Erythroblast (primary cell): ENCODE data around the gene MTFR1L.

Source experiments
- DNase-seq, 2 experiments: peaks; one replicate each; lab custom pipeline; 2025; lab: John Stamatoyannopoulos, UW
- GATA1 ChIP-seq: IDR thresholded peaks from 2 replicates; pipeline ENCODE4 v1.6.1; 2011; ENCODE audit warnings: low read depth, mild to moderate bottlenecking, control low read depth, low read length, moderate library complexity
- POLR2A ChIP-seq: IDR thresholded peaks from 2 replicates; pipeline ENCODE4 v1.6.1; 2011; ENCODE audit warnings: mild to moderate bottlenecking, low read length

The MTFR1L gene

DNA sequence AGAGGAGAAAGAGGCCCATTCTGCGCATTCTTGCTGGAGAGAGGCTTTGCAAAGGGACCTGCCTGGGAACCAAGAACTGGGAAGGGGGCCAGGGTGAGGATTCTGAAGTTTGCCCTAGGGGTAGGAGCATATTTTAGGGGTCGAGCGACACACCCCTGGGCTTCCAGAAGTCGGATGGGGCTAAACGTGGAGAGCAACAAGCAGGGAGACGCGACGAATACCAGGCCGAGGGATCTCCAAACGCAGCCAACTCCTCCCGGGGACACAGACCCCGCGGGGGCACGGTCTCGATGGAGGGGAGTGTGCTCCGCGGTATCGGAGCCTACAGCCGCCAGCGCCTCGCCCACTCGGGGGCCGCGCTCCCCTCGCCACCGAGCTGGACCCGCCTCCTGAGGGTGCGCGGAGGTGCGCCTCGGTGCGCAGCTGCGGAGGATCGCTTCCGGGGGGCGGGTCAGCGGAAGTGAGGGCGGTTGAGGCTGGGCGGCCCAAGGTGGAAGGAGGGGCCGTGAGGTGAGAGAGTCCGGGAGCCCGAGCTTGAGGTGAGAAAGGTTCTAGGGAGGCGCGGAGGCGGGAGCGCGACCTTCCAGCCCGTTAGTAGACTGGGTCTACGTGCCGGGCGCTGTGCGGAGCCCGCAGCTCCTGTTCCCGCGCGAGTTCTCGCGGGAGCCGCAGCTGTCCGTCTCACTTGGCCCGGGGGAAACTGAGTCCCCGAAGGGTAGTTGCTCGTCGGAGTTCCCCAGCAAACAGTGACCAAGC is at the start of gene MTFR1L:
Gene MTFR1L (plus strand): TSS at position 464 of the 756 bp plus-strand sequence. CDS start 3,151 bp downstream, outside the sequence.
- peak; percentile 90 to 92 for DNase-seq
- no peak for TF ChIP-seq GATA1
- peak; percentile 73 for TF ChIP-seq POLR2A

- DNase-seq: no peak
- TF ChIP-seq POLR2A (no peak), GATA1 (no peak)
Measured at GRCh38 chr1:25770541-25771220, 49.1 kb upstream of the MTFR1L start.

GRCh38 chr1:25771221-25772114 is 48.3 kb upstream of the MTFR1L start:
- DNase-seq: peak in 1 of 2 experiments; percentile 36
- no peak for TF ChIP-seq POLR2A
- no peak for TF ChIP-seq GATA1

DNA sequence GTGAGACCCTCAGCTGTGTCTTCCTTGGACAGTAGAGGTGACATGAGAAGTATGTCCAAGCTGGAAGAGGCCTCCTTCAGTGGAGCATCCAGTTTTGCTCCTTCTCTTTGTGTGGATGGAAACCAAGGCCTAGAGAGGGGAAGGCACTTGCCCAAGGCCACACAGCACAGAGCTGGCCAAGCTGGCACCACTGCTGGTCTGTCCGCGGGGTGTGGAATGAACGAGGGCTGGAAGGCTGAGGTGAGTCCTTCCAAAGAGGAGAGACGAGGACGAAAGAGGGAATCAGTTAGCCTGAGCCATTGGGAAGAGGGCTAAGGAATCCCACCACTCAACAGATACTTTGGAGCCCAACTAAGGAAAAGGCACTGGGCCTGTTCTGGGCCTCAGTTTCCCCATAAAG is 47.6 kb upstream of the MTFR1L start:
- DNase-seq: no peak
- TF ChIP-seq POLR2A (no peak), GATA1 (no peak)

- TF ChIP-seq GATA1: no peak
- DNase-seq: no peak
Measured at GRCh38 chr1:25772692-25773245, 47.0 kb upstream of the MTFR1L start.

GRCh38 chr1:25773441-25774125 is 46.2 kb upstream of the MTFR1L start:
- no peak for DNase-seq
- no peak for TF ChIP-seq POLR2A
- no peak for TF ChIP-seq GATA1

DNA sequence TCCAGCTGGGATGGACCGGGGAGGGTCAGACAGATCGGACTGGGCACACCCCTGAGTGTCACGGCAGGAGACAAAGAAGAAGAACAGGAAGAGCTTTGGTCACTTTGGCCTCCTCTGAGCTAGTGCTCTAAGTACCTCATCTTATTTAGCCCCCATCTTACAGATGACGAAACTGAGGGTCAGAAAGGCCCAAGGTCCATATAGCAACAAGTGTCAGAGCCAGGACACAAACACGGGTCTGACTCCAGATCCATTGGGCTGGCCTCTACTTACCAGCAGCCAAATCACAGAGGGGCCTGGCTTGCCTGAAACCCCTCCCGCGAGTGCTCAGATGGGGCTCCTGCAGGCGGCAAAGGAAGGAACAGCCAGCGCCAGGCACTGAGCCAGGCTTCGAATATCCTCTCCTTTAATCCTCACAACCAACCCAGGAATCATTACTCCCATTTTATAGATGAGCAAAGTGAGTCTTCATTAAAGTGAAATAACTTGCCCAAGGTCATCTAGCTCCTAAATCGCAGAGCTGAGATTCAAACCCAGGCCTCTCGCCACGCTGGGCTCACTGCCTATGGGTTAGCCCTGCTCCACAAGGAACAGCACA is 45.4 kb upstream of the MTFR1L start:
- DNase-seq: no peak
- TF ChIP-seq GATA1 (no peak), POLR2A (no peak)

DNA sequence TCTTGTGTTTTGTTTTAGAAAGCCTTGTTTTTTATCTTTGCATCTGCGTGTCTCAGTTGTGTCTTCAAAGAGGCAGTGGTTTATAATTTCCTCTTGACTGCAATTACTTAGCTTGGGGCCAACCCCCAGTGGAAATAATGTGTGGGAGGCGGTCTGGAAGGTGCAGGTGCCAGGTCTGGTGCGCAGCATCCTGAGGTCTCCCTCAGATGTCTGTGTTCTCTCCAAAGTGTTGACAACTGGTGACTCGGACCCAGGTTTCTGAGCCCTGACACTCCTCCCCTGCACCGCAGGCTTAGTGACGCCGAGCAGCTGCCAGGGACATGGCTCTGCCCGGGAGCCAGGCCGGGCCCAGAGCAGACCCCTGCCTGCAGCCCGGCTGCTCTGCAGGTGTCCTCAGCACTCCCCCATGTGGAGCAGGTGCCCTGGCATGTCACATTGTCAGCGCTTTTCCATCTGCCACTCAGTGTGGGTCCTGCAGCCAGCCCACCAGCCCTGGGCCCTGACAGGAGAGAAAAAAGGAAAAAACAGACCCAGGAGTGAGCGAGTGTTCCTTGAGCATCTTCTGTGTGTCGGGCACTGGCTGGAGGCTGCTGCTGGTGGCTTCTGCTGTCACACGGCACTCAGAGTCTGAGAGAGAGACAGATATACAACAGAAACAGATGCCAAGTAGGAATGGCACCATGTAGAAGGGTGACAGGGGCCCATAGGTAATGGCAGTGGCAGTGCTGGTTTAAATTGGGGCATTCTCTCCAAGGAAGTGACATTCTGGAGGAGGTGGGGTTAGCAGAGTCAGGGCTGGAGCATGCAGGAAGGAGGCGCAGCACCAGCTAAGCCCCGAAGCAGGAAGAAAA is 44.6 kb upstream of the MTFR1L start:
- no peak for DNase-seq
- TF ChIP-seq POLR2A (no peak), GATA1 (no peak)

GRCh38 chr1:25779388-25779787 is 40.4 kb upstream of the MTFR1L start:
- no peak for TF ChIP-seq POLR2A
- no peak for TF ChIP-seq GATA1
- DNase-seq: no peak

- TF ChIP-seq GATA1: no peak
- TF ChIP-seq POLR2A: no peak
- no peak for DNase-seq
Measured at GRCh38 chr1:25779894-25780293, 39.9 kb upstream of the MTFR1L start.

- DNase-seq: peak in 1 of 2 experiments; percentile 15
- TF ChIP-seq POLR2A (no peak), GATA1 (no peak)
Measured at GRCh38 chr1:25780318-25781129, 39.2 kb upstream of the MTFR1L start.
